COLO668 (cell line): ENCODE measurements around the gene URGCP.
A peak's percentile ranks its signal among the peaks of the same experiment; 100 is the strongest.

Experiments
- DNase-seq: peaks from one replicate; lab custom pipeline; 2025; ENCODE audit not compliant: unreplicated experiment; lab: John Stamatoyannopoulos, UW

Gene URGCP, protein sequence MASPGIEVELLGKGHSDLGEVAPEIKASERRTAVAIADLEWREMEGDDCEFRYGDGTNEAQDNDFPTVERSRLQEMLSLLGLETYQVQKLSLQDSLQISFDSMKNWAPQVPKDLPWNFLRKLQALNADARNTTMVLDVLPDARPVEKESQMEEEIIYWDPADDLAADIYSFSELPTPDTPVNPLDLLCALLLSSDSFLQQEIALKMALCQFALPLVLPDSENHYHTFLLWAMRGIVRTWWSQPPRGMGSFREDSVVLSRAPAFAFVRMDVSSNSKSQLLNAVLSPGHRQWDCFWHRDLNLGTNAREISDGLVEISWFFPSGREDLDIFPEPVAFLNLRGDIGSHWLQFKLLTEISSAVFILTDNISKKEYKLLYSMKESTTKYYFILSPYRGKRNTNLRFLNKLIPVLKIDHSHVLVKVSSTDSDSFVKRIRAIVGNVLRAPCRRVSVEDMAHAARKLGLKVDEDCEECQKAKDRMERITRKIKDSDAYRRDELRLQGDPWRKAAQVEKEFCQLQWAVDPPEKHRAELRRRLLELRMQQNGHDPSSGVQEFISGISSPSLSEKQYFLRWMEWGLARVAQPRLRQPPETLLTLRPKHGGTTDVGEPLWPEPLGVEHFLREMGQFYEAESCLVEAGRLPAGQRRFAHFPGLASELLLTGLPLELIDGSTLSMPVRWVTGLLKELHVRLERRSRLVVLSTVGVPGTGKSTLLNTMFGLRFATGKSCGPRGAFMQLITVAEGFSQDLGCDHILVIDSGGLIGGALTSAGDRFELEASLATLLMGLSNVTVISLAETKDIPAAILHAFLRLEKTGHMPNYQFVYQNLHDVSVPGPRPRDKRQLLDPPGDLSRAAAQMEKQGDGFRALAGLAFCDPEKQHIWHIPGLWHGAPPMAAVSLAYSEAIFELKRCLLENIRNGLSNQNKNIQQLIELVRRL

DNA sequence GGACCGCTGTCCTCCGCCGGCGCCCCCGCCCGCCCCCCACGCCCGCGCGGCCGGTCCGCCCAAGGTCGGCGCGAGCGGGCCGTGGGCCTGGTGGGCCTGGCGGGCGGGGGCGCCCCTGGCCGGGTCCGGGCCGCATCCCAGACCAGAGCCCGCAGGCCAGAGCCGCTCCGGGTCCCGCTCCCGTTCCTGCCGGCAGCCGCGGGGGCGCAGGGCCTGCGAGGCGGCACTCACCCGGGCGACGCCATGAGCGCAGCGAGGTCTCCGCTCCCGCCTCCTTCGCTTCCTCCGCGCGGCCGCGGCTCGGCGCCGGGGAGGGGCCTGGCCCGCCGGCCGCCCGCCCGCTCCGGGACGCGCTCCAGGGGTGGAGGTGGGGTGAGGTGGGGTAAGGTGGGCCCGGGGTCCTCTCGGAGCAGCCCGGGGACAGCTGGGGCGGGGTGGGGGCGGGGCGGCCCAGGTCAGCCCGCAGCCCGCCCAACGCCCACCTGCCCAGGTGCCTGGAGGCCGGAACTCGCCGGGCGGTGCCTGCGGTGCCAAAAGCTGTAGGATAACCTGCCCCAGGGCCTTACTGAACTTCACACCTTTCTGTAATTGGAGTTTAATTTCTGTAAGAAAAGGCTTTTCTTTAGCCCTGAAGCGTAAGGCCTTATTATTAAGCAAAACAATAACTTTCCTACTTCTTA is at the start of gene URGCP:
Gene URGCP, minus strand, starts transcription at position 266 of the 680 bp plus-strand sequence. Its CDS starts 21 bp downstream, at position 245.
- DNase-seq = peak; percentile 83

DNA sequence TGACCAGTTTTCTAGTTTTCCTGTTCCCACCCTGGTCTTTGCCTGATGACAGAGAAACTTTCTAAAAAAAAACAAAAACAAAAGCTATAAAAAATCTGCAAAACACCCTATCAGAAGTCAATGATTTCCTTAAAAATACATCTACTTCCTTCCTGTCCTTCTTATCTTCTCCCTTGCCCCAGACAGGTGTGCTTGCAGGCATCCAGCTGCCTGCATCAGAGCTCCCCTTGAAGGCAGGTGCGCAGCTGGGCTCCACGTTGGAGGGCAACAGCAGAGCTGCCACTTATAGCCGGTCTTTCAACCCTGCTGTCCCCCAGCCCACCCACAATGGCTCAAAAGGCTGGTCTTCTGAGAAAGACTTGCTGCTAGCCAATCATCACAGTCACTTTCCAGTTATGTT is 49.6 kb upstream of the URGCP start:
- DNase-seq = no peak

DNA sequence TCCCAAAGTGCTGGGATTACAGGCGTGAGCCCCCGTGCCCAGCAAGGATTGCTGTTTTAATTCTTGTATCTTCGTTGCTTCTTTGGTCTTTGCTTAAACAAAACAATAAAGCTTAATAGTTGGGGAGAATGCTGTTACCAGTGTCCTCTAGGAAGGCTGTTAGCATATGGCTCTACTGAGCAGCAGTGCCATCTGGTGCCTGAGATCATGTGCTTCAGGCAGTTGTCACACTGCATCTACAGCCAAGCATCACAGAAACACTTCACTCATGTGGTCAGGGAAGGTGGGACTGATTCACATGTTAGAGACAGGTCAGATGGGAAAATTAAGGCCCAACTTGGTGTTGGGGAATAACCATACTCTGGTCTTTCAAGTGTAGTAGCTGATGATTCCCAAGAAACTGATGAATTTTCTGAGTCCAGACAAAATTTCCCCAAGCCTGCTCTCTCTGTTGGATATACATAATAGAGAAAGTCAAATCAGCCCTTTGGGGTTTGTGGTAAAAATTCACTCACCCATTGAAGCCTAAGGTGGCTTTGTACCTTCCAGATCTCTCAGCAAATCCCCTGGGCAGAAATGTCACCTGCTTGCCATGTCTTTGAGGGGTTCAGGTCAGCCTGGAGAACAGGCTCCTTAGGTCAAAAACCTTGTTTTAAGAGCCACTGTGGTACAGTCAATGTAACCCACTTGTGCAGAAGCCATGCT is 48.3 kb upstream of the URGCP start:
- peak; percentile 28 for DNase-seq

DNA sequence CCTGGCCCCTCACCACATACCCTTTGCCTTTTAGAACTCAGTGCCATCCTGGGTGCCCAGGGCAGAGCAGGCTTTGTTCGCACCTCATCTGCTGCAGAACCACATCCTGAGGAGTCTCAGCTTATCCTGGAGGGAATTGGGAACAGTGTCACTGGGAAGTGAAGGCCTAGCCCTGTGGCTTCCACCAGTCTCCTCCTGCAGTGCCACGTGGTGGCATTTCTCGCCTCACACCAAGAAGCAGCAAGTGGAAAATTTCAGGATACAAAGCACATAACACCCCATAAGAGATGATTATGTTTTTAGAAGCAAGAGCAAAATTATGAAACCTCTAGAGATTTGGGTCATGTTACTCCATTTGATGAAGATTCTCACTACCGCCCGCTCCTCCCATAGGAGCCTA is 46.7 kb upstream of the URGCP start:
- no peak for DNase-seq

DNA sequence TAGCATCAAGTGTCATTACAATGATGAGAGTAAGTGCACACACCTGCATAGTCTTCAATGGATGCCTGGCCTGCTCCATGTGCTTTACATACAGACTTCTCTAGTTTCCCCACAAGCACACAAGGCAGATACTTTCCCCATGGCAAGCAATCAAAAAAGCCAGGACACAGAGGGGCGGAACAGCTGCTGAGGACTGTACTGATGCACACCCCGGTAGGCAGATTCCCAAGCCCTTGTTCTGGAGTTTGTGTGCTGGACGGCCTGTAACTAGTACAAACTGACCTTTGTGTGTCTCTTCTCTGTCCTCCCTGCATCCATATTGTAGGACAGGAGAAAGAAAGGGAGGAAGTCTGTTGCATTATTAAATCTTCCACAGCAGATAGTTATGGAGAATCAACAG is 45.6 kb upstream of the URGCP start:
- no peak for DNase-seq

DNA sequence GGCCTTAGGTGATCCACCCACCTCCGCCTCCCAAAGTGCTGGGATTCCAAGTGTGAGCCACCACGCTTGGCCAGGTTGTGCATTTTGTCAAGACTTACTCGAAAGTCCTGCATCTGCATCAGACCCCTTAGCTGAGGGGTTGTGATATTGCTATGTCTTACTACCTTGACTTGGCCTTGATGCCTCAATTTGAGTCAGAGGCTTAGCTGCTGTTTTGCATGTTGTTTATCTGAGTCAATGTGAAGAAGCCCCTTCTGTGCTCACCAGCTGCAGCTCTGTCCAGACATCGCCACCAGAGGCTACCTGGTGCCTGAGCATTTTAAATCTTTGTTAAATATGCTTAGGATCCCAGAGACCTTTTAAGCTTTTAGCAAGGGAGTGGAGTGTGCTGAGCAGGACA is 37.9 kb upstream of the URGCP start:
- DNase-seq = no peak

DNA sequence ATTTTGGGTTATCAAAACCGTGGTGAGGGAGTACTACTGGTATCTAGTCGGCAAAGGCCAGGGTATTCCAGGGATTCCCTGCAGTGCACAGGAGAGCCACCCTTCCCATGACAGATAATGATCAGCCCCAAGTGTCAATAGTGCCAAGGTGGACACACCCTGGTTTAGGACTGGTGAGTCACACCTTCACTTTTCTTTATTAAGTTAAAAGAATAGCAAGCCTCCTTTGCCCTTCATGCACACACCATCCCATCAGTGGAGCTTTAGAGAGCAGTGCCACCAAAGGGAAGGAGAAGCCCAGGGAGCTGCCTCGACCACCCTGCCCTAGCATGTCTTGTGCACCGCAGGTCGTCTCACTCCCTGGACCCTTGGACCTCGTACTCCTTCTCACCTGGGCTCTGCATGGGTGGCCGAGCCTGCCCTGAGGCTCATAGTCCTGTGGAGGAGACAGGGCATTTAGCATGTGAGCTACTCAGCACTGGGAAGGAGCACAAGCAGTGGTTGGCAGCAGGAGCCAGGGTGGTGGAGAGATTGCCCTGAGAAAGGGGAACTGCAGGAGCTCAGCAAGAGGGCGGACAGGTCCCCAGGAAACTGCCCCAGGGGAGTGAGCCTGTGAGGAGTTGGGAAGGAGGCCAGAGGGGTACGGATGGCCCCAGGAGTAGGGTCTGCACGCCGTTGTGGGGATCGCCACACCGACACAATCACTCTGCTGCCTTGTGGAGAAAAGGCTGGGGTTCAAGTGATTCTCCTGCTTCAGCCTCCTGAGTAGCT is 37.2 kb upstream of the URGCP start:
- DNase-seq = no peak

DNA sequence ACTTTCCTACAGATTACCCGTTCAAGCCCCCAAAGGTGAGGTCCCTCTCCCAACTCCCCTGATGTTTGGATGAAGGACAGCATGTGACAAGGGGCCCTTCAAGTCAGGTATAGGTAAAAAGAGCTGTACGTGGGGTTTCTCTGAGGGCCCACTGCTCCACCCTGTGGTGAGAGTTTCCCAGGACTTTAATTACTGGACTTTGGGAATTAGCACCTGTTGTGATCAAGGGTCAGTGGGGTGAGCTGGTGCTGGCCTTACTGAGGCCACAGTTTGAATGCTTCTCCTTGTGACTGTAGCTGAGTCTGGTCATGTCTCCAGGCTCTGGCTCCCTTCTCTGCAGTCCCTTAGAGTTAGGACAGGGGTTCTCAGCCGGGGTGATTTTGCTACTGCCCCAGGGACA is 36.6 kb upstream of the URGCP start:
- no peak for DNase-seq

DNA sequence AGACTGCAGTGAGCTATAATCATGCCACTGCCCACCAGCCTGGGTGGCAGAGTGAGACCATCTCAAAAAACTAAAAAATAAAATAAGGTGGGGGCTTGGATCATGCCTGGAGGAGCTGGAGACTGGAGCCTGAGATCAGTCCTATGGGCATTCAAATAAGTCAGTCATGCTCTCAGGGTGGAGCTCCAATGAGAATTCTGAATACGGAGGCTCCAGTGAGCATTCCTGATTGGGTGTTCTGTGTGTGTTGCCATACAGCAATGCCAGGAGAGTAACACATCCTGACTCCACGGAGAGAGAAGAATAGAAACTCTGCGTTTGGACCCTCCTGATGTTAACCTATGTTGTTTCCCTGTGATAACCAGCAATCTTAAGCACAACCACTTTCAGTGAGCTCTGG is 35.9 kb upstream of the URGCP start:
- DNase-seq = no peak

DNA sequence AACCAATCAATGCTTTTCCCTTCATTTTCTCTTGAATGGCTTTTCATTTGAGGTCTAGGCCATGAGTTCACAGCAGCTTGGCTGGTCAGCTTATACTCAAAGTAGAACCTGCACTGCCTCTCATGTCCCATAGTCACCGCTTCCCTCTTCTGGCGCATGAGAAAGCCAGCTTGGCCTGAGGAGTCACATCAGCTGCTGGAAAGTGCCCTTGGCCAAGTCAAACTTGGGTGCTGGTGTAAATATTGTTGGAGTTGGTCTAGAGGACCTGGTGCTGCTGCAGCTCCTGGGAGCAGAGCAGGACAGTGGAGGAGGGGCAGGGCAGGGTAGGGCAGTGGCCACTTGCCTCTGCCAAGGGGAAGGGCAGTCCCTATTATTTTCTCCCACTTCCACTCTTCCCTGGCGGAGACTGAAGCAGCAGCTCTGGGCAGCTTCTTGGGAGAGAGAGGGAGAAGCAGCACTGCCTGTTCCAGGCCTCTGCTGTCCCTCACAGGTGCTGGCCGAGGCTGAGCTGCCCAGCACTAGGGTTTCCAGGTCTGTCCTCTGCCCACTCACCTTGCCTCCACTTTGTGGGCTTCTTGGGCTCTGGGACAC is 32.6 kb upstream of the URGCP start:
- DNase-seq = no peak

DNA sequence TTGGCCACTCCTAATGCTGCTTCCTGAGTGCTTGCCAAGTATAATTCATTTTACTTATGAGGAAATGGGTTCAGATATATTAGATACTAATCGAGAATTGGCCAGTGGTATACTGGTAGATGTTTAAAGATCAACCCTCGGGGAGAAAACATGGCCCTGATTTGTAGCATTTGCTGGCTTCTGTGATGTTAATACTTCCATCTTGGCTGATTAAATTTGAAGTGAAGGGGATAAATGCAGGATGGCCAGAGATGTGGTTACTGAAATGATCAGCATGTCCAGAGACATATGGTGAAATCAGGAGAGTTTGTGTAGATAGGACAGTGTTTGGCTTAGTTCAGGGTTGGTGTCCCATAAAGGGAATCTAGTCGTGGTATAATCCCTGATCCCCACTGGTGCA is 31.0 kb upstream of the URGCP start:
- no peak for DNase-seq

DNA sequence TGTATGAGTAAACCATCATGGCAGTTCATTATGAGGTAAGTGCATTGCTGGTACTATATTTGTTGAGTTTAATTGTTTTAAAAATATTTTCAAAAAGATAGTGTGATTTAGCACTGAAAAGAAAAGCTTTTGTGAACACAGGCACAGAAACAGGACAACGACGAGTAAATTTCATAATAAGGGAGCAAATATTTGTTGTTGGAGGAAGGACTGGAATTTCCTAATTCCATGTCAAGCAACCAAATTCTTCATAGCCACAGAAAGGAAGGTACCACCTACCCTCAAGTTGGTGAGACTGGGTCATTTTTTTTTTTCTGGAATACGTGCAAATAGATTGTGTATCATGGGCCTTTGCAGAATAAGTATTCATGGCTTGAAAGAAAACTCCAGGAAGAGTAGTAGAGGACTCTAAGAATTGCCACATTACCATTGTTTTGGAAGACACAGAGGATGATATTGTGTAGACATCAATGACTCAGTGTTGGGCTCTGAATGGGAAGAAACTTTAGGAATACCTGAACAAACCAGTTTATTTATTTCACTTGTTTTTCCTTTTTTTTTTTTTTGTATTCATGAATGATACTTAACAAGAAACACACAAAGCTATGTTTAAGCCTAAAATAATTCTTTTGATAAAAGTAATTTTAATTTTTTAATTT is 27.6 kb upstream of the URGCP start:
- no peak for DNase-seq

DNA sequence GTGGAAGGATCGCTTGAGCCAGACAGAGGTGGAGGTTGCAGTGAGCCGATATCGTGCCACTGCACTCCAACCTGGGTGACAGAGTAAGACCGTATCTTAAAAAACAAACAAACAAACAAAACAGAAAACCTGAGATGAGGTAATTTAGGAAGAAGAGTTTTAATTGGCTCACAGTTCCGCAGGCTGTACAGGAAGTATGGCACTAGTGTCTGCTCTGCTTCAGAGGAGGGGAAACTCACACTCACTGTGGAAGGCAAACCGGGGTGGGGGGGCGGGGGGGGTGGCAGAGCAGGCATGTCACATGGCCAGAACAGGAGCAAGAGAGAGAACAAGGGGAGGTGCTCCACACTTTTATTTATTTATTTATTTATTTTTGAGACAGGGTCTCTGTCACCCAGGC is 24.9 kb upstream of the URGCP start:
- no peak for DNase-seq

DNA sequence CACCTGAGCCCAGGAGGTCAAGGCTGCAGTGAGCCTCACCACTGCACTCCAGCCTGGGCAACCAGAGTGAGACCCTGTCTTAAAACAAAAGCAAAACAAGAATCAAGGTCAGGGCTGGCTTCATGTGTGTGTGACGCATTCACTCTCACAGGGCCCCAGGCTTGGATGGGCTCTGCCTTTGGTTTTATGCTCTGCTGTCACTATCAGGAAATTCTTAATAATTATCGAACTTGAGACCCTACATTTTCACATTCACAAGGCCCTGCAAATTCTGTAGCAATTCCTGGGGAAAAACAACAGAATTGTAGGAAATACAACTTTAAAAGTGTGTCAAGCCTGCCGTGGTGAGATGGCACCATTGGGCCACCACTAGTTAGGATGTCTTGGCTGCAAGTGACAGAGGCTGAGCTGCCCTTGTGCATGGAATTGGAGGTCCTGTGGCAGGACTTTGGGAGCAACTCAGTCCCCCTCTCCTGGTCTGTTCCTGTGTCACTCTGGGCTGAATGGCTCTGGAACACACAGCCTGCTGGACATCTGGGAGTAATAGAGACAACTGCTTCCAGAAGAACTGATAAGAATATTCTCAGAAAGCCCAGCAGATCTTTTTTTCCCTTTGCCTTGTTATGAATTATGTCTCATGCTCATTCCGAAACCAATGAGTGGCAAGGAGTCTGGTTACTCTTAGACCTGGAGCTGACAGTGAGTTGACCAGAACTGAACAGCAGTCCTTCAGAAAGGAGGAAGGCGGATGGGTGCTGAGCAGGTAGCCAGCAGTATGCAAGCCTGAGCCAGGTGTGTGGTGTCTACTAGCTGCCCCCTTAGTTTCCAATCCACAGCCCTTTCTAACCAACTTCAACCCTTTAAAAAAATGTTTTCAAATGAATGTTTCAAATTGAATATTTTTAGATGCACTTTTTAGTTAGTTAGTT is 23.4 kb upstream of the URGCP start:
- DNase-seq = no peak

DNA sequence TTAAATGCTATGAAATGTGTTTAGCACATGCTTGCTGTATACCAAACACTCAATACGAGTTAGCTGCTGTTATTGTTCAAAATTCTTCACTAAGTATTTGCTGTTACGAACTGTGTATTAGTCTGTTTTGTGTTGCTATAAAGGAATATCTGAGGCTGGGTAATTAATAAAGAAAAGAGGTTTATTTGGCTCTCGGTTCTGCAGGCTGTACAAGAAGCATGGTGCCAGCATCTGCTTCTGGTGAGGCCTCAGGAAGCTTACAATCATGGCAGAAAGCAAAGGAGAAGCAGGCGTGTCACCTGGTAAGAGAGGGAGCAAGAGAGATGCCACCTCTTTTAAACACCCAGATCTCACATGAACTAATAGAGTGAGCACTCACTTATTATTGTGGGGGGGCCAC is 21.4 kb upstream of the URGCP start:
- no peak for DNase-seq

DNA sequence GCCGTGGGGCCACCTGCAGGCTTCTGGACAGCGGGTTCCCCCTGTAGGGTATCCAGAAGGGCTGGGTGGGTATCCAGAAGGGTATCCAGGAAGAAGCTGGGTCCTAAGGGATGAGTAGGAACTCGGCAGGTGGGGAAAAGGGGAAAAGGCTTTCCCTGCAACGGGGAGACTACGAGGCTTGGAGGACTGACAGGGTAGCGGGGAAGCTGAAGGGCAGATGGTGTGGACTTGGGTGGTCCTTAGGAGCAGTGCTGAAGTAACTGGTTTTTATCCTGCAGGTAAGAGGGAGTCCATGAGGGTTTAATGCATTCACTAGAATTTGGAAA is 20.4 kb upstream of the URGCP start:
- DNase-seq = no peak

DNA sequence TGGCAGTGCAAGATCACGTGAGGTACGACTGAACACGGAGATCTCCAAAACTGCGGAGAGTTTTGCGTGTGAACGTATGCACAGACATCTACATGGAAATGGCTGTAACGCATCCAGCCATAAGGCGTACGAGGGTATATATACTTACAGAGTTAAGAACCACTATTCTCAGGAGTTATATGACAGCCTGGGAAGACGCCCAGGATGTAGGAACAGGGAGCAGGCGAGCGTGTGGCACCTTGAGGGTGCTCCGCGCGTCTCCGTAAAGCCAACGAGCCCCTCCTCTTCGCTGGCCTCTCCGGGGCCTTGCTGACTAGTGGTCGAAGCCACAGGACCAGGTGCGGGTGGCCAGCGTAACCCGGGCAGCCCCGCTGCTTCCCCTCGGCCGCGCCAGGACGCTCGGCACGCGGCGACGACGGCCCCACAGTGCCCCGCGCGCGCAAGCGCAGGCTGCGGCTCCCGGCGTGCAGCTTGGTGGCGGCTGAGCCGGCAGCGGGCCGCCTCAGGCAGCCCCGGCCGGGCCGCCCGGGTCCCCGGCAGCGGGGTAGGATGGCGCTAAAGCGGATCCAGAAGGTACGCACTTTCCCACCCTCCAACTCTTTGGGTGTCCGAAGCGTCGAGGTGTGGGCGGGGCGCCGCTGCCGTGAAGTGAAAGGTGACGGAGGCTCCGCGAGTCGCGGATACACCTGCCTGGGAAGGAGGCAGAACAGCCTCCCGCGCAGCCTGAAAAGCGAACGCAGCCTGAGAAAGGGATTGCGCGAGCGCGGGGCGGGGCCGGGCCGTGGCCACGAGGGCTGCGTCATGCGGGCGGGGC is 19.8 kb upstream of the URGCP start, which contains the start of gene UBE2D4:
Gene UBE2D4, plus strand, starts transcription at position 453 of the 814 bp plus-strand sequence. Its CDS starts 97 bp downstream, at position 550.
- peak; percentile 98 for DNase-seq
